Karpas-422 (cell line): ENCODE data around the gene RHO. TPM values are rescaled to one million over a fixed set of nuclear protein-coding genes. Genes with fewer than 3 reads are reported as not detected.
"Not testable (repeated sequence)": the region's sequence is repeated elsewhere in the genome, so short reads cannot be mapped to it uniquely, and the experiment has no call there.

ENCODE experiments used
- DNase-seq: peaks from one replicate; pipeline ENCODE4 v3.0.0-alpha.2; 2015
- H2AFZ ChIP-seq: fragments of 200-600 bp; sonication (generic); 2 replicates; pipeline ENCODE4 v1.6.1; 2014; ENCODE audit warnings: antibody characterized with exemption, low read length, mixed read lengths
- H3K27ac ChIP-seq: fragments of 200-600 bp; sonication (generic); 2 replicates; pipeline ENCODE4 v1.5.1; 2014; ENCODE audit warnings: mild to moderate bottlenecking, low read length, moderate library complexity
- H3K27me3 ChIP-seq: fragments of 200-600 bp; sonication (generic); 2 replicates; pipeline ENCODE4 v1.6.1; 2014; ENCODE audit warnings: low read length, mixed read lengths
- H3K36me3 ChIP-seq: fragments of 200-600 bp; sonication (generic); 2 replicates; pipeline ENCODE4 v1.6.1; 2014; ENCODE audit warnings: low read length, mixed read lengths; ENCODE audit not compliant: insufficient read depth
- H3K4me1 ChIP-seq: fragments of 200-600 bp; sonication (generic); 2 replicates; pipeline ENCODE4 v1.6.1; 2014; ENCODE audit warnings: mild to moderate bottlenecking, low read length, mixed read lengths
- H3K4me2 ChIP-seq: fragments of 200-600 bp; sonication (generic); 2 replicates; pipeline ENCODE4 v1.6.1; 2014; ENCODE audit warnings: low read length, low read depth, mild to moderate bottlenecking; ENCODE audit not compliant: poor library complexity, severe bottlenecking
- H3K4me3 ChIP-seq: fragments of 200-600 bp; sonication (generic); 2 replicates; pipeline ENCODE4 v1.5.1; 2014; ENCODE audit warnings: mild to moderate bottlenecking, antibody characterized with exemption, low read length, mixed read lengths
- H3K79me2 ChIP-seq: fragments of 200-600 bp; sonication (generic); 2 replicates; pipeline ENCODE4 v1.6.1; 2014; ENCODE audit warnings: mild to moderate bottlenecking, low read length, mixed read lengths
- H3K9ac ChIP-seq: fragments of 200-600 bp; sonication (generic); 2 replicates; pipeline ENCODE4 v1.6.0; 2014; ENCODE audit warnings: low read length
- H3K9me2 ChIP-seq: fragments of 200-600 bp; sonication (generic), shearing (Covaris generic); replicated peaks from 2 replicates; pipeline ENCODE4 v1.6.0; 2014; ENCODE audit warnings: mild to moderate bottlenecking, low read length, moderate library complexity; ENCODE audit not compliant: insufficient read depth
- H3K9me3 ChIP-seq: fragments of 300-700, 200-600 bp; sonication (generic); 2 replicates; pipeline ENCODE4 v1.6.1; 2014; ENCODE audit warnings: low read length, mixed read lengths
- H4K20me1 ChIP-seq: fragments of 200-600 bp; sonication (generic); 2 replicates; pipeline ENCODE4 v1.6.1; 2014; ENCODE audit warnings: mild to moderate bottlenecking, antibody characterized with exemption, low read length, low read depth; ENCODE audit not compliant: insufficient read depth
- total RNA-seq: library from RNA; depleted of rRNA; stranded (reverse); fragments of >200 nt; shearing (Covaris generic); gene quantifications from 2 replicates; pipeline ENCODE4 v1.2.3, GENCODE V29; 2014; ENCODE audit warnings: low replicate concordance

Gene RHO
- total RNA-seq, 1 experiment from 2014 or later: not detected

DNA sequence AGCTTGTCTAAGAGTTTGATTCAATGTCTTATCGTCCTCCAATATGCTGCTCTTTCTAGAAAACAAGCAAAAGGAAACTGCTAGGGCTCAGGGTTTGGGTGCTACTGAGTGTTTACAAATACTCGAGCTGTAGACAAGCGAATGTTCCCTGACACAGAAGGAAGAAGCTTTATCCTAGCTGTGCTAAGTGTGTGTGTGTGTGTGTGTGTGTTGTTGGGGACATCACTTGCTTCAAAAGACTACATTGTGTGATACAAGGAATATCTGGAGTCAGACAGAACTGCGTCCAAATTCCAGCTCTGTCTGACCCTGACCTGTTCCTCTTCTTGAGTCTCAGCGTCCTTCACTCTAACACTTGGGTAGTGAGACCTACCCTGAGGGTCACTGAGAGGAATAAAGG lies 33.9 kb upstream of the RHO start:
- H3K9ac ChIP-seq, H3K4me3 ChIP-seq, H3K27ac ChIP-seq, H3K27me3 ChIP-seq, H3K4me2 ChIP-seq, H3K4me1 ChIP-seq, H3K36me3 ChIP-seq, H4K20me1 ChIP-seq, H2AFZ ChIP-seq, DNase-seq, H3K9me2 ChIP-seq, H3K9me3 ChIP-seq, H3K79me2 ChIP-seq: not testable (repeated sequence)

DNA sequence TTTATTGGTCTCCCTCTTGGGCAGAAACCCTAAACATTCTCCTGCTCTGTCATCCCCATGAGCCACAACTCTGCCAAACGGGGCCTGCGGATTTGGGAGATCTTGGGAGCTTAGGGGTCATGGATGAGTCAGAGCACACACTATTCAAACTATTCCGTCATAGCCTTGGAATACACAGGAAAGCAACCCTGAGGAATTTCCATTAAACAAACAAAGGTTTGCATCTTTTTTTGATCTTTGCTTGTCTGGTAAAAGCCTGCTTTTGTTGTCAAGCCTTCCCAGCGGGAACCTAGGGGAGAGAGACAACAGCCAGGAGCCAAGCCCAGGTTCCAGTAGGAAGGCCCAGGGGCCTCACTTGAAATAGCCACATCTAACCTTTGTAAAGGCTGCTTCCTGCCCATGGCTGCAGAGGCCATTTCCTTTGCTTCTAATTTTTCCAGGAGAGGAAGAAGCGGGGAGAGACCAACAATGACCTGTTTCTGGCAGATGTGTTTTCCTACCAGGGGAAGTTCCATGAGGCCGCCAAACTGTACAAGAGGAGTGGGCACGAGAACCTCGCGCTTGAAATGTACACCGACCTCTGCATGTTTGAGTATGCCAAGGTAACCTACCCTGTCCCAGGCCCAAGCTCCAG lies 33.3 kb upstream of the RHO start:
- not testable (repeated sequence) for H2AFZ ChIP-seq, H3K36me3 ChIP-seq, H3K27ac ChIP-seq, H3K27me3 ChIP-seq, H3K4me2 ChIP-seq, H3K9me2 ChIP-seq, H3K4me3 ChIP-seq, H3K79me2 ChIP-seq, DNase-seq, H4K20me1 ChIP-seq, H3K9ac ChIP-seq, H3K9me3 ChIP-seq, H3K4me1 ChIP-seq

DNA sequence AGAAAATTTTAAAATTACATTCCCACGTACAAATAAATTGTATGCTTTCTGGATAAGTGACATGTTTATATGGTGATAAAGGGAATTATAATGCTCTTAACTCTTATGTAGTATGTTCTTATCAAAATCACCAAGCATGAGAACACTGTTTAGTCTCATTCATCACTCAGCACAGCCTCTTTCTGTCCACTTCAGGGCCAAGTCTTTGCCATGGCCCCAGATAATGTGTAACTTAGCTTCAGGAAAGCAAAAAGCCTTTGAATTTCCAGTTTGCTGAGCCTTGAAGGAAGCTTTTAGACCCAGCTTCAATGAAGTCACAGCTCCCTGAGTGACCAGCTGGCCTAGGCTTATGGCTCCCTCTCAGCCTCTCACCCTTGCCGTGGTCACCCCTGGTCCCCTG lies 30.6 kb upstream of the RHO start:
- not testable (repeated sequence) for H3K4me1 ChIP-seq, H3K9me3 ChIP-seq, H3K79me2 ChIP-seq, H3K9ac ChIP-seq, H3K27ac ChIP-seq, H2AFZ ChIP-seq, DNase-seq, H3K36me3 ChIP-seq, H4K20me1 ChIP-seq, H3K9me2 ChIP-seq, H3K4me3 ChIP-seq, H3K4me2 ChIP-seq, H3K27me3 ChIP-seq

DNA sequence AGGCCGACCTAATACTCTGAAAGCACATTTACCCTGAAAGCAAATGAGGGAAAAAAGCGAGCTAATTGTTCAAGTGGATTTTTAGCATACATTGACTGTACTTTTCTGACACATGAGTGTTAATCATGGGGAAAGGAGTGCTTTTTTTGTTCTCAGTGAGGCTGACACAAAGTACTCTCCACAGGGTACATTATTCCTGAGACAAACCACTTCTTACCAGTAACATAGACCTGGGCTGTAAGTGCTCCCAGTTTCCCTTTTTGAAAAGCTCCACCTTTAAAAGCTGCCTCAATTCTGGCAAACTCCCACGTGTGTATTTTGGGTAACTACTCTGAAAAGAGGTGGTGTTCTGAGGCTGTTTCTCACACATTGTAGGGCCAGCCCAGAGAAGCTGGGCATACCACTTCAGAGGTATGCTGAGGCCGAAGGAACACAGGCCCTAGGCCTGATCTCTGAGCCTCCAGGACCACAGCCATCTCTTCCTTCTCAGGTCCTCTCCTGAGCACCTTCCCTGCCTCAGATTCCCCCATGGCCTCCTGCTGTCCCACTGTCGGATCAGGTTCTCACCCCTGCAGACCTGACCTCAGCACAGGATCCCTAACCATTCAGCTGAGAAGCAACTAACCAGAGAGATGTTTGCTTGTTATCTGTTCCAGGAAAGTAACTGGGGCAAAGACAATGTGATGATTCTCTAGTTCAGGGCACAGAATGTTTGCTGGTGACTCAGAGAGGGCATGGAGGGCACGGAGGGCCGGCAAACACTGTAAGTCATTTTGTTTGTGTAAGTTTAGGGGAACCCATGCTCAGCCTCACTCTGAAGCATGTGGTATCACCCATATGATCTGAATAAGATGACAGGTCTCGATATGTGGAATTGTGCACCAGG lies 29.6 kb upstream of the RHO start:
- not testable (repeated sequence) for H3K9ac ChIP-seq, H3K9me2 ChIP-seq, H3K36me3 ChIP-seq, H3K27me3 ChIP-seq, H3K4me3 ChIP-seq, H3K4me2 ChIP-seq, DNase-seq, H3K27ac ChIP-seq, H4K20me1 ChIP-seq, H3K9me3 ChIP-seq, H3K79me2 ChIP-seq, H3K4me1 ChIP-seq, H2AFZ ChIP-seq

DNA sequence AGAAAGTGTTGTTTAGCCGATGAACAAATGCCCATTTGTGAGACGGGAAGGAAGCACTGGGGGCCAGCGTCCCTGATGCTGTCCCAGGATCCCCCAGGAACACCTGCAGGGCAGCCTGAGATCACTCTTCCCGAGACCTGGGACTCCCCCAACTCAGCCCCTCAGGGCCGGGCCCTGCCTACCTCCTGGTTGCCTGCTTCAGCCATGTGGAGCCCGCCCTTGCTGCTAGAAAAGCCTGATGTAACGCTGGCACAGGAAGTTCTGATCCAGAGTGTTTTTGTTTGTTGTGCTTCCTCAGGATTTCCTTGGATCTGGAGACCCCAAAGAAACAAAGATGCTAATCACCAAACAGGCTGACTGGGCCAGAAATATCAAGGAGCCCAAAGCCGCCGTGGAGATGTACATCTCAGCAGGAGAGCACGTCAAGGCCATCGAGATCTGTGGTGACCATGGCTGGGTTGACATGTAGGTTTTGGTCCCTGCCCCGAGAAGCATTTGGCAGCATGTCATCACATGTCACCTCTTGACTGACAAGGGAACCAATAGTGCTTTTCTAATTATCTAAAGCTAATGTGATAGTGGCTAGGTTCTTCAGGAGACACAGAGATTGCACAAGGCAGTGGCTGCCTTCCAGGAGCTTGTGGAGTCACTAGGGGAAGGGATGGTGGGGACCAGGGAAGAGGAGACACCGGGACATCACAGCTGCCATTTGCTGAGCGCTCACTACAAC lies 28.7 kb upstream of the RHO start:
- not testable (repeated sequence) for H4K20me1 ChIP-seq, H3K9ac ChIP-seq, H2AFZ ChIP-seq, H3K9me3 ChIP-seq, DNase-seq, H3K4me2 ChIP-seq, H3K36me3 ChIP-seq, H3K4me1 ChIP-seq, H3K27me3 ChIP-seq, H3K4me3 ChIP-seq, H3K27ac ChIP-seq, H3K9me2 ChIP-seq, H3K79me2 ChIP-seq

DNA sequence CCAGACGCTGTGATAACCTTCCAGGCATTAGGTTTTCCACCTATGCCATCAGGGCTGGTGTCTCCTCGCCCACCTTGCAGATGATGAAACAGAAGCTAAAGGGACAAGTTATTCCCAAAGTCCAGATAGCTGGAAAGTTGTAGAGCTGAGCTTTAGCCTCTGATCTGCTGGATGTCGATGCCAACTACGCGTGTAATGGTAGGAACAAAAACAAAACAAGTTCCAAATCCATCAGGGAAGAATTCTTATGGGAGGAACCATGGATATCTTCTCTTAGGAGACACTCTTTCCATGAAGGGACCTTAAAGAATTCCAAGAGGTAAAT lies 28.1 kb upstream of the RHO start:
- no peak overlapping the region for H3K9ac ChIP-seq

DNA sequence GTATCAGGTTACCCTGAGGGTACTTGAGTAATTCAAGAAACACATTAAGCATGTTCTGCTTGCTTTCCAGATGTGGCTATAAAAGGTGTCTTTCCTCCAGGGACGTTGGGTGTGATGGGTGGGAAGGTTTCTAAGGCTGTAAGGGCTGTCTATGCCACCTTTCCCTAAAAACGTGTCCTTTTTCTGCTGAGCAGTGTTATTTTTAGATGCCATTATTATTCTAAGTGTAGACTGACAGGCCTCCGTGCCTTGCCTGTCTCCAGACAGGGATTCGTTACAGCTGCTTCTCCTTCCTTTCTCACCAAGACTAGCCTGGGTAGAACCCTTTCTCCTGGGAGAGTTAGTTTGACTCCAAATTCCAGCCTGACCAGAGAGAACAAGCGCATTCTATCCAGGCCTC lies 26.8 kb upstream of the RHO start:
- H3K9me3 ChIP-seq: no peaks in the 10 kb centered on the region
- no peak overlapping the region for H3K9ac ChIP-seq
- H3K4me2 ChIP-seq: no peak overlapping the region
- H2AFZ ChIP-seq: no peak overlapping the region
- H3K27ac ChIP-seq: no peak overlapping the region
- no peaks in the 10 kb centered on the region for H4K20me1 ChIP-seq
- no peak overlapping the region for H3K4me3 ChIP-seq
- H3K4me1 ChIP-seq: no peaks in the 10 kb centered on the region
- H3K36me3 ChIP-seq: no peaks in the 10 kb centered on the region
- no peaks in the 10 kb centered on the region for H3K27me3 ChIP-seq
- DNase-seq: no peak
- no peaks in the 10 kb centered on the region for H3K79me2 ChIP-seq
- H3K9me2 ChIP-seq: no peaks in the 10 kb centered on the region

More for the DNA sequence above, 28.1 kb upstream of the RHO start:
- Histone ChIP-seq H3K27ac (no peak overlapping the region), H3K9me2 (no peaks in the 10 kb centered on the region), H3K4me1 (no peaks in the 10 kb centered on the region), H2AFZ (no peak overlapping the region), H3K79me2 (no peaks in the 10 kb centered on the region), H4K20me1 (no peaks in the 10 kb centered on the region), H3K27me3 (no peaks in the 10 kb centered on the region), H3K4me3 (no peak overlapping the region), H3K36me3 (no peaks in the 10 kb centered on the region), H3K9me3 (no peaks in the 10 kb centered on the region), H3K4me2 (no peak overlapping the region)
- DNase-seq: no peak

DNA sequence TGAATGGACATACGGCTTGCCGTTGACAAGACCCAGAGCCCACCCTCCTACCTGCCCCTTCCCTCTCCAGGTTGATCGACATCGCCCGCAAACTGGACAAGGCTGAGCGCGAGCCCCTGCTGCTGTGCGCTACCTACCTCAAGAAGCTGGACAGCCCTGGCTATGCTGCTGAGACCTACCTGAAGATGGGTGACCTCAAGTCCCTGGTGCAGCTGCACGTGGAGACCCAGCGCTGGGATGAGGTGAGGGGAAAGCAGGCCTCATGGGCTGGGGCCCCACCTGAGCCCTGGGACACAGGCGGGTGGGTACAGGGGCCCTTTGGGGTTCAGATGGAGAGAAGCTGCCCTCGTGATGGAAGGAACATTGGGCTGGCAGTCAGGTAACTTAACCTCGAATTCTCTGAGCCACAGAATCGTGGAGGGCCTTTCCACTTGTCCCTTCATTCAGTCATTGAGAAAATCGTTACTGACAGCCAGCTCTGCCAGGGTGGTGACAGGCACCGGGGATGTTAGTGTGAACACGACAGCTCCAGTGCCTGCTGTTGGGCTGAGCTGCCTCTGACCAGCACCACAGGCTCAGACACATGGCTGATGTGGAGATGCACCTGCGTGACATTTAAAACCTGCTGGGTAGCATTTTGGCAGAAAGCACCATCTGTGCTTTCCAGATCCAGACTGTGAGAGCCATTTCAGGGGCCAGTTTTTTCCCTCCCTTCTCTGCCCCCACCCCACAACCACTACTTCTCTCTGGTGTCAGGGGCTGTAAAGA lies 25.6 kb upstream of the RHO start:
- H3K4me3 ChIP-seq: no peak overlapping the region
- H3K4me1 ChIP-seq: no peaks in the 10 kb centered on the region
- DNase-seq: no peak
- H3K9me2 ChIP-seq: no peaks in the 10 kb centered on the region
- no peaks in the 10 kb centered on the region for H3K36me3 ChIP-seq
- H3K9me3 ChIP-seq: no peaks in the 10 kb centered on the region
- H3K79me2 ChIP-seq: no peaks in the 10 kb centered on the region
- no peaks in the 10 kb centered on the region for H3K27me3 ChIP-seq
- no peaks in the 10 kb centered on the region for H4K20me1 ChIP-seq
- no peak overlapping the region for H3K4me2 ChIP-seq
- H2AFZ ChIP-seq: no peak overlapping the region
- H3K9ac ChIP-seq: no peak overlapping the region
- H3K27ac ChIP-seq: no peak overlapping the region
